ENCODE measurements around the gene PNCK.

PNCK gene

GRCh38 chrX:153662266-153662665 lies 11.3 kb downstream of the PNCK start:
- no peak for DNase-seq (ENCODE audit: low read depth, low spot score)

GRCh38 chrX:153659268-153659667 lies 14.3 kb downstream of the PNCK start:
- DNase-seq (ENCODE audit: low read depth, low spot score) = no peak

- no peak for DNase-seq (ENCODE audit: low read depth, low spot score)
Observed at GRCh38 chrX:153657161-153657560, 16.5 kb downstream of the PNCK start.

GRCh38 chrX:153653556-153653955 lies 20.1 kb downstream of the PNCK start:
- no peak for DNase-seq (ENCODE audit: low read depth, low spot score)

- no peak for DNase-seq (ENCODE audit: low read depth, low spot score)
Observed at GRCh38 chrX:153651540-153652079, 22.0 kb downstream of the PNCK start.

- no peak for DNase-seq (ENCODE audit: low read depth, low spot score)
Observed at GRCh38 chrX:153650959-153651358, 22.7 kb downstream of the PNCK start.

- DNase-seq (ENCODE audit: low read depth, low spot score) = no peak
Observed at GRCh38 chrX:153649915-153650782, 23.5 kb downstream of the PNCK start.

GRCh38 chrX:153649178-153649914 lies 24.3 kb downstream of the PNCK start:
- DNase-seq (ENCODE audit: low read depth, low spot score) = no peak

- no peak for DNase-seq (ENCODE audit: low read depth, low spot score)
Observed at GRCh38 chrX:153648358-153649177, 25.0 kb downstream of the PNCK start.

GRCh38 chrX:153647461-153648357 lies 25.9 kb downstream of the PNCK start:
- no peak for DNase-seq (ENCODE audit: low read depth, low spot score)

GRCh38 chrX:153646620-153647373 lies 26.8 kb downstream of the PNCK start, which contains the start of gene DUSP9:
Gene DUSP9, plus strand, starts transcription at chrX:153647203. Its CDS starts 751 bp downstream, at chrX:153647954.
- no peak for DNase-seq (ENCODE audit: low read depth, low spot score)

- no peak for DNase-seq (ENCODE audit: low read depth, low spot score)
Observed at GRCh38 chrX:153645921-153646488, 27.6 kb downstream of the PNCK start.

- no peak for DNase-seq (ENCODE audit: low read depth, low spot score)
Observed at GRCh38 chrX:153645151-153645550, 28.5 kb downstream of the PNCK start.

- no peak for DNase-seq (ENCODE audit: low read depth, low spot score)
Observed at GRCh38 chrX:153644356-153645125, 29.1 kb downstream of the PNCK start.

GRCh38 chrX:153643431-153644351 lies 29.9 kb downstream of the PNCK start:
- DNase-seq (ENCODE audit: low read depth, low spot score) = no peak

- no peak for DNase-seq (ENCODE audit: low read depth, low spot score)
Observed at GRCh38 chrX:153642655-153643430, 30.8 kb downstream of the PNCK start.

All from smooth muscle cell of the brain vasculature (primary cell).